Activated CD4-positive, alpha-beta T cell treated with anti-CD3 and anti-CD28 coated beads, Interleukin-2, Interleukin-6, amounts not matched to agents 100 ng/mL and 50 ng/mL, durations not matched to agents 16 hours and 8 hours (primary cell): Measurements from ENCODE around the gene ZNF777.

Source experiments
- DNase-seq: peaks from one replicate; pipeline ENCODE4 v3.0.0-alpha.2; 2020

The ZNF777 gene

GRCh38 chr7:149476791-149477190, 15.9 kb upstream of the ZNF777 start:
- no peak for DNase-seq

- no peak for DNase-seq
Observed at GRCh38 chr7:149475121-149476045, 14.5 kb upstream of the ZNF777 start.

- no peak for DNase-seq
Observed at GRCh38 chr7:149474309-149475120, 13.7 kb upstream of the ZNF777 start.

- no peak for DNase-seq
Observed at GRCh38 chr7:149473251-149473650, 12.4 kb upstream of the ZNF777 start.

GRCh38 chr7:149471289-149471953, 10.6 kb upstream of the ZNF777 start:
- no peak for DNase-seq

- DNase-seq, result no peak
Observed at GRCh38 chr7:149469806-149470205, 8.9 kb upstream of the ZNF777 start.

- DNase-seq, result no peak
Observed at GRCh38 chr7:149468208-149468607, 7.3 kb upstream of the ZNF777 start.

- DNase-seq, result no peak
Observed at GRCh38 chr7:149467321-149467859, 6.5 kb upstream of the ZNF777 start.

GRCh38 chr7:149466364-149466763, 5.5 kb upstream of the ZNF777 start:
- no peak for DNase-seq

- no peak for DNase-seq
Observed at GRCh38 chr7:149463500-149464161, 2.8 kb upstream of the ZNF777 start.

GRCh38 chr7:149462101-149462520, 1.2 kb upstream of the ZNF777 start:
- no peak for DNase-seq

- DNase-seq, result peak; percentile 43
Observed at GRCh38 chr7:149459540-149460452, 1.1 kb downstream of the ZNF777 start.

GRCh38 chr7:149459201-149459539, 1.7 kb downstream of the ZNF777 start:
- DNase-seq, result no peak

GRCh38 chr7:149458235-149458634, 2.6 kb downstream of the ZNF777 start:
- no peak for DNase-seq

- no peak for DNase-seq
Observed at GRCh38 chr7:149457766-149458165, 3.1 kb downstream of the ZNF777 start.

GRCh38 chr7:149456506-149457421, 4.1 kb downstream of the ZNF777 start:
- no peak for DNase-seq

GRCh38 chr7:149455175-149455950, 5.5 kb downstream of the ZNF777 start:
- DNase-seq, result no peak

- no peak for DNase-seq
Observed at GRCh38 chr7:149454750-149455149, 6.1 kb downstream of the ZNF777 start.

GRCh38 chr7:149454006-149454405, 6.9 kb downstream of the ZNF777 start:
- no peak for DNase-seq
